GM18519 (cell line): ENCODE data around the gene PLEKHH3.

Experiments
- ATAC-seq: cut with Tn5 transposase; IDR thresholded peaks from one replicate; pipeline ENCODE4 v1.9.1; 2021; ENCODE audit warnings: mild to moderate bottlenecking, moderate library complexity; ENCODE audit not compliant: unreplicated experiment, low FRiP score

Gene PLEKHH3

GRCh38 chr17:42676424-42677011 is at the start of gene PLEKHH3:
TSS of gene PLEKHH3 (minus strand) at chr17:42676994. CDS start at chr17:42676563, 431 bp downstream.
- no peak for ATAC-seq

GRCh38 chr17:42725143-42725542 is 48.3 kb upstream of the PLEKHH3 start:
- no peak for ATAC-seq

- ATAC-seq: no peak
Measured at GRCh38 chr17:42723636-42724035, 46.8 kb upstream of the PLEKHH3 start.

- ATAC-seq: no peak
Measured at GRCh38 chr17:42720996-42721583, 44.3 kb upstream of the PLEKHH3 start.

GRCh38 chr17:42709561-42709960 is 32.8 kb upstream of the PLEKHH3 start:
- no peak for ATAC-seq

GRCh38 chr17:42708588-42708987 is 31.8 kb upstream of the PLEKHH3 start:
- ATAC-seq: no peak

- ATAC-seq: no peak
Measured at GRCh38 chr17:42706732-42707131, 29.9 kb upstream of the PLEKHH3 start.

GRCh38 chr17:42704837-42705494 is 28.2 kb upstream of the PLEKHH3 start:
- ATAC-seq: peak; percentile 49

- ATAC-seq: no peak
Measured at GRCh38 chr17:42704490-42704836, 27.7 kb upstream of the PLEKHH3 start.

- ATAC-seq: no peak
Measured at GRCh38 chr17:42702446-42702845, 25.7 kb upstream of the PLEKHH3 start.

- no peak for ATAC-seq
Measured at GRCh38 chr17:42700586-42701289, 23.9 kb upstream of the PLEKHH3 start.

GRCh38 chr17:42699415-42699740 is 22.6 kb upstream of the PLEKHH3 start:
- ATAC-seq: no peak

- no peak for ATAC-seq
Measured at GRCh38 chr17:42698736-42699414, 22.1 kb upstream of the PLEKHH3 start.

- no peak for ATAC-seq
Measured at GRCh38 chr17:42697108-42697811, 20.5 kb upstream of the PLEKHH3 start.

- ATAC-seq: no peak
Measured at GRCh38 chr17:42695500-42695899, 18.7 kb upstream of the PLEKHH3 start.

GRCh38 chr17:42694524-42694923 is 17.7 kb upstream of the PLEKHH3 start:
- ATAC-seq: no peak

- no peak for ATAC-seq
Measured at GRCh38 chr17:42692489-42692888, 15.7 kb upstream of the PLEKHH3 start.

- ATAC-seq: no peak
Measured at GRCh38 chr17:42691021-42691545, 14.3 kb upstream of the PLEKHH3 start.

- no peak for ATAC-seq
Measured at GRCh38 chr17:42690596-42690995, 13.8 kb upstream of the PLEKHH3 start.

GRCh38 chr17:42687707-42688320 is 11.0 kb upstream of the PLEKHH3 start:
- no peak for ATAC-seq
